Gastrocnemius medialis (tissue), 4 donors: Measurements from ENCODE around the gene GPR142. TPM values are rescaled to one million over a fixed set of nuclear protein-coding genes. Genes with fewer than 3 reads are reported as not detected.

Experiments used
- ATAC-seq, 2 donors: fragments of 150-250 bp; one replicate each; pipeline ENCODE4 v1.9.1; 2016
- DNase-seq, 2 donors: peaks; one replicate each; pipeline ENCODE4 v3.0.0-alpha.2; 2019
- H3K27ac ChIP-seq, 4 donors: fragments of 200-600 bp; sonication (generic); 1 replicate in 1 of 4; 2 replicates in 3 of 4; pipeline ENCODE4 v1.5.1; 2016 to 2018; ENCODE audit warnings: mild to moderate bottlenecking in 2 of 4, moderate library complexity in 1 of 4
- H3K27me3 ChIP-seq, 3 donors: fragments of 200-600 bp; sonication (generic) in 2 of 3; 1 replicate in 1 of 3; 2 replicates in 2 of 3; pipeline versions ENCODE4 v1.5.1 to v1.6.0; 2016 to 2019; ENCODE audit warnings: mild to moderate bottlenecking in 1 of 3, moderate library complexity in 1 of 3
- H3K36me3 ChIP-seq, 2 donors: fragments of 200-600 bp; sonication (generic) in 1 of 2; one replicate each; pipeline ENCODE4 v1.5.1; 2017 to 2018
- H3K4me1 ChIP-seq, 2 donors: fragments of 200-600 bp; sonication (generic) in 1 of 2; one replicate each; pipeline ENCODE4 v1.5.1; 2016 to 2017; ENCODE audit warnings: mild to moderate bottlenecking in 2 of 2
- H3K4me3 ChIP-seq, 4 donors: fragments of 200-600 bp; sonication (generic) in 3 of 4; 1 replicate in 1 of 4; 2 replicates in 3 of 4; pipeline ENCODE4 v1.5.1; 2016 to 2019; ENCODE audit warnings: mild to moderate bottlenecking in 2 of 4
- H3K9me3 ChIP-seq, 3 donors: fragments of 200-600 bp; sonication (generic) in 2 of 3; 1 replicate in 1 of 3; 2 replicates in 2 of 3; pipeline ENCODE4 v1.5.1; 2016 to 2019
- POLR2A ChIP-seq, 2 donors: fragments of 450-650 bp; IDR thresholded peaks; one replicate each; pipeline ENCODE4 v1.6.1; 2017; ENCODE audit warnings: antibody characterized with exemption in 2 of 2, mild to moderate bottlenecking in 2 of 2, moderate library complexity in 2 of 2
- in situ Hi-C, 4 donors: fragments of 200-750 bp; cut with MboI; loops; one replicate each; pipeline versions ENCODE4 v1.15.0 to v1.8.0; 2017; ENCODE audit warnings: low sequenced_read_pairs in 4 of 4
- intact Hi-C: fragments of 100-400 bp; cut with DNase I; formaldehyde crosslinking; loops from one replicate; pipeline ENCODE4 v1.15.1; 2023; ENCODE audit warnings: low total_unique reads
- total RNA-seq, 4 donors: library from RNA; depleted of rRNA; stranded (reverse); fragments of >200 nt; gene quantifications; one replicate each; pipeline versions ENCODE4 v1.1.0 to v1.2.3, GENCODE V29; 2016
- TF ChIP-seq, protein P1 (sequence below), 5 experiments: fragments of 450-650 bp in 3 of 5; fragments of 200-600 bp in 2 of 5; sonication (generic) in 2 of 5; IDR thresholded peaks in 4 of 5; conservative IDR thresholded peaks in 1 of 5; 1 replicate in 4 of 5; 2 replicates in 1 of 5; pipeline ENCODE4 v1.5.1; 2016 to 2019; ENCODE audit warnings: antibody characterized with exemption in 5 of 5, mild to moderate bottlenecking in 3 of 5, moderate library complexity in 3 of 5

GPR142 gene, protein sequence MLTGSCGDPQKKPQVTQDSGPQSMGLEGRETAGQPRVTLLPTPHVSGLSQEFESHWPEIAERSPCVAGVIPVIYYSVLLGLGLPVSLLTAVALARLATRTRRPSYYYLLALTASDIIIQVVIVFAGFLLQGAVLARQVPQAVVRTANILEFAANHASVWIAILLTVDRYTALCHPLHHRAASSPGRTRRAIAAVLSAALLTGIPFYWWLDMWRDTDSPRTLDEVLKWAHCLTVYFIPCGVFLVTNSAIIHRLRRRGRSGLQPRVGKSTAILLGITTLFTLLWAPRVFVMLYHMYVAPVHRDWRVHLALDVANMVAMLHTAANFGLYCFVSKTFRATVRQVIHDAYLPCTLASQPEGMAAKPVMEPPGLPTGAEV
- not detected for total RNA-seq

DNA sequence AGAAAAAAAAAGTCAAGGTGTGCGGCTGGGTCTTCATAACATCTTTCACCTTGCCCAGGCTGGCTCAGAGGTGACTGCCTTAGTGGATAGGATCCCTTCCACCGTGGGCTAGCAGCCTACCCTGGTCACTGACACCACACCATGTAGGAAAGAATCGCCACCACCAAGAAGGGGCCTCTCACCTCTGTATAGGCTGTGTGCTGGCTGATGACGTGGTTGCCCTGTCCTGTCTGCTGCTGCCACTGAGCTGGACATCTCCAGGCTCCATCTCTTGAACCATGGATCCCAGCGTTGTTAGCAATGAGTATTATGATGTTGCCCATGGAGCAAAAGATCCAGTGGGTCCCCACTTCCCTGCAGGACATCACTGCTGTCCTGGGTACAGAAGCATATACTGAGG lies at the start of gene GPR142:
Gene GPR142 (plus strand): TSS at position 301 of the 400 bp plus-strand sequence. CDS start 2,035 bp downstream, outside the sequence.
- H3K9me3 ChIP-seq = no peaks in the 10 kb centered on the region
- intact Hi-C loops = loop anchor here (5.0 to 10.0 kb wide), 2 partner anchors 152 to 235 kb away; partner anchors contain the start of gene TTYH2
- ATAC-seq (no peak), DNase-seq (no peak)
- H3K4me3 ChIP-seq = no peak within 1 kb of the TSS
- no peaks in the 10 kb centered on the region for H3K27me3 ChIP-seq
- peaks cover 0 to 7% of the 10 kb centered on the region in 2 donors for H3K4me1 ChIP-seq
- in situ Hi-C loops = loop anchor here (10.0 to 25.0 kb wide), 3 partner anchors 62 to 162 kb away; partner anchors contain the start of genes RPL38 (in 3 of the 4) and TTYH2 (in 1 of the 4)
- TF ChIP-seq, protein P1, sequence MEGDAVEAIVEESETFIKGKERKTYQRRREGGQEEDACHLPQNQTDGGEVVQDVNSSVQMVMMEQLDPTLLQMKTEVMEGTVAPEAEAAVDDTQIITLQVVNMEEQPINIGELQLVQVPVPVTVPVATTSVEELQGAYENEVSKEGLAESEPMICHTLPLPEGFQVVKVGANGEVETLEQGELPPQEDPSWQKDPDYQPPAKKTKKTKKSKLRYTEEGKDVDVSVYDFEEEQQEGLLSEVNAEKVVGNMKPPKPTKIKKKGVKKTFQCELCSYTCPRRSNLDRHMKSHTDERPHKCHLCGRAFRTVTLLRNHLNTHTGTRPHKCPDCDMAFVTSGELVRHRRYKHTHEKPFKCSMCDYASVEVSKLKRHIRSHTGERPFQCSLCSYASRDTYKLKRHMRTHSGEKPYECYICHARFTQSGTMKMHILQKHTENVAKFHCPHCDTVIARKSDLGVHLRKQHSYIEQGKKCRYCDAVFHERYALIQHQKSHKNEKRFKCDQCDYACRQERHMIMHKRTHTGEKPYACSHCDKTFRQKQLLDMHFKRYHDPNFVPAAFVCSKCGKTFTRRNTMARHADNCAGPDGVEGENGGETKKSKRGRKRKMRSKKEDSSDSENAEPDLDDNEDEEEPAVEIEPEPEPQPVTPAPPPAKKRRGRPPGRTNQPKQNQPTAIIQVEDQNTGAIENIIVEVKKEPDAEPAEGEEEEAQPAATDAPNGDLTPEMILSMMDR (IDR thresholded peaks at IDR 0.05 in 4 of 5, conservative IDR thresholded peaks at IDR 0.05 in 1 of 5) = no peak
- no peak for TF ChIP-seq POLR2A (IDR thresholded peaks at IDR 0.05)
- H3K27ac ChIP-seq = no peak within 1 kb of the TSS
- no peaks in the 10 kb centered on the region for H3K36me3 ChIP-seq

DNA sequence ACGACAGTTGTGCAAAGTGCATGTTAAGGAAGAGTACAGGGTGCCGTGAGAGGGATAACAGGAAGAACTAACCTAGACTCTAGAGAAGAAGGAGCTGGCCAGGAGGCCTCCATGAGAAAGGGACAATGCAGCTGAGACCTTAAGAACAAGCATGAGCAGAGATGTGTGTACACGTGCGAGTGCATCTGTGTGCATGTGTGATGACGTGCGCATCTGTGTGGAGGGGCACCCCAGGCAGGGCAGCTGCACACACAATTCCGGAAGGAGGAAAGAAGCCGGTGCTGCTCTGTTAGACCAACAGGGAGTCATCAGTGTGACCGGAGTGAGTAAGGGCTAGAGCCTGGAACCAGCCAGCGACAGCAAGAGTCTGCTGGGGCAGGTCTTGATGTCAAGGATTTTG lies 48.9 kb upstream of the GPR142 start:
- in situ Hi-C loops = no loop called here
- no peak for ATAC-seq

DNA sequence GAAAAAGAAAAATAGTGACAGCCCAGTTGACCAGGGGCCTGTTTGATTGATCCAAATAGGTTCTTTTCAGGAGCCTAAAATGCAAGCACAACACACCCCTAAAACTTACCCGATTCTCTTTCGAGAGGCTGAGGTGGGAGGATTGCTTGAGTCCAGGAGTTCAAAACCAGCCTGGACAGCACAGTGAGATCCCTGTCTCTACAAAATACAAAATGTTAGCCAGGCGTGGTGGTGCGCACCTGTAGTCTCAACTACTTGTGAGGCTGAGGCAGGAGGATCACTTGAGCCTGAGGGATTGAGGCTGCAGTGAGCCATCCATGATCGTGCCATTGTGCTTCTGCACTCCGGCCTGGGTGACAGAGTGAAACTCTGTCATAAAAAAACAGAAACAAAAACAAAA lies 42.8 kb upstream of the GPR142 start:
- H3K27me3 ChIP-seq = no peaks in the 10 kb centered on the region
- intact Hi-C loops (no loop called here), in situ Hi-C loops (no loop called here)
- H3K36me3 ChIP-seq = no peaks in the 10 kb centered on the region
- H3K27ac ChIP-seq = peak overlapping the region in 1 of 4 donors; percentile 66
- H3K4me1 ChIP-seq = peaks cover 10 to 14% of the 10 kb centered on the region in 2 donors
- DNase-seq (no peak), ATAC-seq (no peak)
- no peak overlapping the region for H3K4me3 ChIP-seq
- TF ChIP-seq POLR2A (IDR thresholded peaks at IDR 0.05) = no peak
- TF ChIP-seq, protein P1 (IDR thresholded peaks at IDR 0.05 in 4 of 5, conservative IDR thresholded peaks at IDR 0.05 in 1 of 5) = no peak
- no peaks in the 10 kb centered on the region for H3K9me3 ChIP-seq

More for the DNA sequence above, 48.9 kb upstream of the GPR142 start:
- TF ChIP-seq, protein P1 (IDR thresholded peaks at IDR 0.05 in 4 of 5, conservative IDR thresholded peaks at IDR 0.05 in 1 of 5) = no peak
- TF ChIP-seq POLR2A (IDR thresholded peaks at IDR 0.05) = no peak
- no peaks in the 10 kb centered on the region for H3K9me3 ChIP-seq
- H3K4me1 ChIP-seq = no peaks in the 10 kb centered on the region
- no peak for DNase-seq
- no peak overlapping the region for H3K4me3 ChIP-seq
- no peaks in the 10 kb centered on the region for H3K36me3 ChIP-seq
- intact Hi-C loops = no loop called here
- no peaks in the 10 kb centered on the region for H3K27me3 ChIP-seq
- H3K27ac ChIP-seq = no peak overlapping the region

DNA sequence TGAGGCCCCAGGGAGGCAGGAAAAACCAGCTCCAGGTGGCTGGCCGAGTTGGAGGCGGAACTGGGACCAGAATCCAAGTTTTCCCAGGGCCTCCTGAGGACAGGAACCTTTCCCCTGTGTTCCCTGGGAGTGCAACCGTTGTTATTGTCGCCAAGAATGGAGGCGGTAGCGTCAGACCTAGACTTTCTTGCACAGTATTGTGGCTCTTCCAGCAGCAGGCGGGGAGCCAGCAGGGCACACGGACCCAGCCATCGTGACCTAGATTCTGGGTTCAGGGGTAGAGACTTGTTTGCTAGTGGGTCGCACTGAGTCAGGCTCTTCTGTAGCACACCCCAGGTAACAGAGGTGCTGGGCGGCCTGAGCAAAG lies 41.9 kb upstream of the GPR142 start:
- ATAC-seq = peak; percentile 67 to 70
- no peaks in the 10 kb centered on the region for H3K36me3 ChIP-seq
- DNase-seq = peak in 1 of 2 donors; percentile 27
- in situ Hi-C loops = no loop called here
- peak overlapping the region; percentile 0 to 66 (median 42) for H3K27ac ChIP-seq
- H3K9me3 ChIP-seq = no peaks in the 10 kb centered on the region
- peak overlapping the region; percentile 51 to 69 (median 58) for H3K4me3 ChIP-seq
- no peaks in the 10 kb centered on the region for H3K27me3 ChIP-seq
- intact Hi-C loops = no loop called here
- peaks cover 10 to 14% of the 10 kb centered on the region in 2 donors for H3K4me1 ChIP-seq
- TF ChIP-seq, protein P1 (IDR thresholded peaks at IDR 0.05 in 4 of 5, conservative IDR thresholded peaks at IDR 0.05 in 1 of 5) = no peak
- no peak for TF ChIP-seq POLR2A (IDR thresholded peaks at IDR 0.05)
